Endothelial cell of umbilical vein (primary cell): ENCODE data around the gene SEMA4B. TPM values are rescaled to one million over a fixed set of nuclear protein-coding genes. Genes with fewer than 3 reads are reported as not detected.

ENCODE experiments used
- BruUV-seq: library from RNA; stranded (reverse); fragments of 400-500 nt; replicated peaks from 2 replicates; lab custom pipeline; 2021; lab: Mats Ljungman, UMichigan
- CTCF ChIA-PET: fragments of 300-600, 350-600 bp; sonication (Branson Sonifier 250); formaldehyde crosslinking; loops from one replicate; lab custom pipeline; 2021; ENCODE audit warnings: antibody characterized with exemption, inconsistent platforms; lab: Charles Lee
- POLR2A ChIA-PET: fragments of 300-600, 350-600 bp; sonication (Branson Sonifier 250); formaldehyde crosslinking; loops from one replicate; lab custom pipeline; 2021; ENCODE audit warnings: antibody characterized with exemption, inconsistent platforms; lab: Charles Lee
- DNase-seq: peaks from one replicate; pipeline ENCODE4 v3.0.0-alpha.2; 2011; ENCODE audit warnings: low read depth, low spot score
- FAIRE-seq: peaks from 2 replicates; lab custom pipeline; 2011; peaks lifted over from hg19 to GRCh38; lab: Jason Lieb, UNC
- H2AFZ ChIP-seq: 2 replicates; pipeline ENCODE4 v1.6.0; 2012; ENCODE audit warnings: low read depth, low read length, control low read depth, inconsistent platforms
- H3K27ac ChIP-seq: 2 replicates; pipeline ENCODE4 v1.5.1; 2011; ENCODE audit warnings: low read depth, mild to moderate bottlenecking, control low read depth, low read length, moderate library complexity; ENCODE audit not compliant: insufficient read depth
- H3K27me3 ChIP-seq, 2 experiments: 2 replicates each; pipeline versions ENCODE4 v1.6.0 to v1.6.1; 2011; ENCODE audit warnings: low read length in 2 of 2, mixed read lengths in 1 of 2; ENCODE audit not compliant: control insufficient read depth in 2 of 2, insufficient read depth in 2 of 2
- H3K36me3 ChIP-seq, 2 experiments: 2 replicates in 1 of 2; 3 replicates in 1 of 2; pipeline ENCODE4 v1.5.1; 2011; ENCODE audit warnings: low read length in 2 of 2, mild to moderate bottlenecking in 1 of 2, moderate library complexity in 1 of 2; ENCODE audit not compliant: control insufficient read depth in 2 of 2, insufficient read depth in 2 of 2; ENCODE audit errors: extremely low read depth in 1 of 2
- H3K4me1 ChIP-seq: 3 replicates; pipeline ENCODE4 v1.5.1; 2011; ENCODE audit warnings: mild to moderate bottlenecking, low read length; ENCODE audit not compliant: control insufficient read depth, insufficient read depth; ENCODE audit errors: extremely low read depth
- H3K4me2 ChIP-seq: 2 replicates; pipeline ENCODE4 v1.6.1; 2011; ENCODE audit warnings: low read length, control low read depth, mixed read lengths; ENCODE audit not compliant: insufficient read depth
- H3K4me3 ChIP-seq, 3 experiments: fragments of 200-600 bp in 1 of 3; sonication (generic), shearing (Covaris generic) in 1 of 3; replicated peaks in 1 of 3; 2 replicates each; pipeline ENCODE4 v1.5.1; 2011 to 2016; ENCODE audit warnings: control low read depth in 3 of 3, low read length in 3 of 3, mild to moderate bottlenecking in 2 of 3, inconsistent platforms in 1 of 3, low read depth in 1 of 3, moderate library complexity in 1 of 3; ENCODE audit not compliant: insufficient read depth in 1 of 3
- H3K79me2 ChIP-seq: 2 replicates; pipeline ENCODE4 v1.6.0; 2012; ENCODE audit warnings: low read length, inconsistent platforms; ENCODE audit not compliant: control insufficient read depth, insufficient read depth
- H3K9ac ChIP-seq: replicated peaks from 2 replicates; pipeline ENCODE3; 2011; ENCODE audit warnings: low read length, control low read depth; ENCODE audit not compliant: insufficient read depth; ENCODE audit errors: extremely low read depth
- H3K9me1 ChIP-seq: replicated peaks from 3 replicates; pipeline ENCODE4 v1.6.0; 2011; ENCODE audit warnings: mild to moderate bottlenecking, low read length; ENCODE audit not compliant: control insufficient read depth, insufficient read depth; ENCODE audit errors: extremely low read depth
- H3K9me3 ChIP-seq: replicated peaks from 2 replicates; pipeline ENCODE4 v1.5.1; 2012; ENCODE audit warnings: low read length, inconsistent platforms; ENCODE audit not compliant: control insufficient read depth, insufficient read depth
- H4K20me1 ChIP-seq: replicated peaks from 2 replicates; pipeline ENCODE3; 2011; ENCODE audit warnings: mild to moderate bottlenecking, low read length; ENCODE audit not compliant: control insufficient read depth, insufficient read depth; ENCODE audit errors: extremely low read depth
- EZH2 ChIP-seq: IDR thresholded peaks from 2 replicates; pipeline ENCODE4 v1.6.1; 2012; ENCODE audit warnings: borderline replicate concordance, low read depth, mild to moderate bottlenecking, moderate library complexity, low read length, inconsistent platforms; ENCODE audit not compliant: severe bottlenecking
- FOS ChIP-seq: IDR thresholded peaks from 2 replicates; pipeline ENCODE4 v1.6.1; 2011; ENCODE audit warnings: mild to moderate bottlenecking, low read length, moderate library complexity, borderline replicate concordance; ENCODE audit not compliant: insufficient read depth
- GATA2 ChIP-seq: IDR thresholded peaks from 2 replicates; pipeline ENCODE4 v1.7.0; 2011; ENCODE audit warnings: low read depth, mild to moderate bottlenecking, moderate library complexity, mixed read lengths, low read length; ENCODE audit not compliant: insufficient read length, insufficient read depth
- JUN ChIP-seq: IDR thresholded peaks from 2 replicates; pipeline ENCODE4 v1.6.1; 2011; ENCODE audit warnings: borderline replicate concordance, low read depth; ENCODE audit not compliant: insufficient read length, insufficient read depth
- MYC ChIP-seq: IDR thresholded peaks from one replicate; pipeline ENCODE4 v1.6.1; 2011; ENCODE audit warnings: mild to moderate bottlenecking, low read depth, low read length
- POLR2A ChIP-seq: IDR thresholded peaks from 2 replicates; pipeline ENCODE4 v1.6.1; 2012; ENCODE audit warnings: low read depth, mild to moderate bottlenecking, control low read depth, low read length
- POLR2AphosphoS5 ChIP-seq: IDR thresholded peaks from 2 replicates; pipeline ENCODE4 v1.6.1; 2012; ENCODE audit warnings: low read depth, mild to moderate bottlenecking, control low read depth, low read length, moderate library complexity; ENCODE audit not compliant: insufficient read depth
- dilution Hi-C: fragments of 300-500 bp; cut with MboI; formaldehyde crosslinking; loops from one replicate; pipeline ENCODE4 v1.15.0; 2019; ENCODE audit warnings: low sequenced_read_pairs; ENCODE audit not compliant: extremely low pct_ligation_motif_present
- intact Hi-C: fragments of 100-400 bp; cut with micrococcal nuclease; formaldehyde crosslinking; loops from one replicate; pipeline ENCODE4 v1.10.0; 2022
- polyA plus RNA-seq, 4 experiments: library from polyadenylated mRNA; depleted of rRNA in 3 of 4; stranded (reverse) in 3 of 4; unstranded in 1 of 4; fragments of >200 nt; gene quantifications; 2 replicates each; pipeline versions ENCODE4 v1.2.1 to v1.2.3, GENCODE V29; 2011 to 2012; ENCODE audit warnings: missing spikeins in 1 of 4
- total RNA-seq: library from RNA; stranded (reverse); gene quantifications from 2 replicates; pipeline ENCODE4 v1.2.3, GENCODE V29; 2021
- TF ChIP-seq, protein P1 (sequence below): IDR thresholded peaks from 2 replicates; pipeline ENCODE4 v1.6.1; 2011; ENCODE audit not compliant: insufficient read depth, insufficient read length
- TF ChIP-seq, protein P2 (sequence below), 2 donors: IDR thresholded peaks; 1 replicate in 1 of 2; 2 replicates in 1 of 2; pipeline ENCODE4 v1.5.1; 2011; ENCODE audit warnings: low read length in 2 of 2, mild to moderate bottlenecking in 2 of 2, moderate library complexity in 2 of 2, control low read depth in 1 of 2, inconsistent platforms in 1 of 2, low read depth in 1 of 2; ENCODE audit not compliant: insufficient read depth in 1 of 2; ENCODE audit errors: extremely low read depth in 1 of 2

SEMA4B gene
- total and polyA plus RNA-seq, 2 donors (not counting 3 experiments of a cell fraction or from before 2014, with no cell fraction given) = 6.1 to 7.1 TPM

- no peak for DNase-seq
- no peaks in the 10 kb centered on the region for H3K9me3 ChIP-seq
- CTCF ChIA-PET = interaction anchor here (1.0 kb wide), 1 partner anchor 67 kb away, joined by 3 read pairs; no protein-coding TSS in a partner anchor
- no peak overlapping the region for H3K27ac ChIP-seq
- dilution Hi-C loops (no loop called here), intact Hi-C loops (no loop called here)
- H3K27me3 ChIP-seq = peaks cover 0 to 2% of the 10 kb centered on the region in 2 experiments
- FAIRE-seq = no peak
- H3K4me2 ChIP-seq = no peak overlapping the region
- H2AFZ ChIP-seq = no peak overlapping the region
- H3K36me3 ChIP-seq = no peaks in the 10 kb centered on the region
- POLR2A ChIA-PET = interaction anchor here (0.6 kb wide), 1 partner anchor 9 kb away, joined by 3 read pairs; no protein-coding TSS in a partner anchor
- no peaks in the 10 kb centered on the region for H3K9me1 ChIP-seq
- H3K79me2 ChIP-seq = no peaks in the 10 kb centered on the region
- TF ChIP-seq POLR2A (no peak), MYC (no peak), JUN (no peak), EZH2 (no peak), FOS (no peak), GATA2 (no peak), POLR2AphosphoS5 (no peak)
- TF ChIP-seq, protein P1, sequence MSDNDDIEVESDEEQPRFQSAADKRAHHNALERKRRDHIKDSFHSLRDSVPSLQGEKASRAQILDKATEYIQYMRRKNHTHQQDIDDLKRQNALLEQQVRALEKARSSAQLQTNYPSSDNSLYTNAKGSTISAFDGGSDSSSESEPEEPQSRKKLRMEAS = no peak
- TF ChIP-seq, protein P2, sequence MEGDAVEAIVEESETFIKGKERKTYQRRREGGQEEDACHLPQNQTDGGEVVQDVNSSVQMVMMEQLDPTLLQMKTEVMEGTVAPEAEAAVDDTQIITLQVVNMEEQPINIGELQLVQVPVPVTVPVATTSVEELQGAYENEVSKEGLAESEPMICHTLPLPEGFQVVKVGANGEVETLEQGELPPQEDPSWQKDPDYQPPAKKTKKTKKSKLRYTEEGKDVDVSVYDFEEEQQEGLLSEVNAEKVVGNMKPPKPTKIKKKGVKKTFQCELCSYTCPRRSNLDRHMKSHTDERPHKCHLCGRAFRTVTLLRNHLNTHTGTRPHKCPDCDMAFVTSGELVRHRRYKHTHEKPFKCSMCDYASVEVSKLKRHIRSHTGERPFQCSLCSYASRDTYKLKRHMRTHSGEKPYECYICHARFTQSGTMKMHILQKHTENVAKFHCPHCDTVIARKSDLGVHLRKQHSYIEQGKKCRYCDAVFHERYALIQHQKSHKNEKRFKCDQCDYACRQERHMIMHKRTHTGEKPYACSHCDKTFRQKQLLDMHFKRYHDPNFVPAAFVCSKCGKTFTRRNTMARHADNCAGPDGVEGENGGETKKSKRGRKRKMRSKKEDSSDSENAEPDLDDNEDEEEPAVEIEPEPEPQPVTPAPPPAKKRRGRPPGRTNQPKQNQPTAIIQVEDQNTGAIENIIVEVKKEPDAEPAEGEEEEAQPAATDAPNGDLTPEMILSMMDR (IDR thresholded peaks at IDR 0.05; ENCODE audit: extremely low read depth in 1 of 2, insufficient read depth in 1 of 2, low read depth in 1 of 2, low read length in 2 of 2) = no peak
- no peaks in the 10 kb centered on the region for H4K20me1 ChIP-seq
- no TSS peak for BruUV-seq
- no peak overlapping the region for H3K4me3 ChIP-seq
- H3K4me1 ChIP-seq = peaks cover 6% of the 10 kb centered on the region
- no peak overlapping the region for H3K9ac ChIP-seq
These were observed 47.5 kb upstream of the SEMA4B start for GRCh38 chr15:90153658-90154057.
